ENCODE measurements around the gene GPR137.
A peak's percentile ranks its signal among the peaks of the same experiment; 100 is the strongest.
"Not testable (repeated sequence)": the region's sequence is repeated elsewhere in the genome, so short reads cannot be mapped to it uniquely, and the experiment has no call there.

GPR137 gene

GRCh38 chr11:64304316-64305072 is 18.8 kb downstream of the GPR137 start:
- DNase-seq, result peak; percentile 97

GRCh38 chr11:64305075-64305690 is 19.5 kb downstream of the GPR137 start, which contains the start of gene ESRRA:
ESRRA (plus strand) TSS chr11:64305524; CDS start chr11:64307180, 1,656 bp downstream.
- DNase-seq, result peak; percentile 99

- DNase-seq, result peak; percentile 78
Observed at GRCh38 chr11:64305691-64306562, 20.3 kb downstream of the GPR137 start.

- no peak for DNase-seq
Observed at GRCh38 chr11:64306563-64306875, 20.9 kb downstream of the GPR137 start.

GRCh38 chr11:64306876-64307622 is 21.4 kb downstream of the GPR137 start:
- DNase-seq, result no peak

GRCh38 chr11:64307795-64308194 is 22.1 kb downstream of the GPR137 start:
- not testable (repeated sequence) for DNase-seq

- no peak for DNase-seq
Observed at GRCh38 chr11:64312947-64313346, 27.3 kb downstream of the GPR137 start.

- DNase-seq, result no peak
Observed at GRCh38 chr11:64313491-64314145, 28.0 kb downstream of the GPR137 start.

- DNase-seq, result no peak
Observed at GRCh38 chr11:64314146-64314804, 28.6 kb downstream of the GPR137 start.

GRCh38 chr11:64314805-64315561 is 29.3 kb downstream of the GPR137 start:
- no peak for DNase-seq

- not testable (repeated sequence) for DNase-seq
Observed at GRCh38 chr11:64315667-64316526, 30.2 kb downstream of the GPR137 start.

GRCh38 chr11:64316672-64317324 is 31.1 kb downstream of the GPR137 start:
- no peak for DNase-seq

- DNase-seq, result peak; percentile 98
Observed at GRCh38 chr11:64317325-64317960, 31.8 kb downstream of the GPR137 start, which contains the start of gene TRMT112. TRMT112 (minus strand) TSS chr11:64317559; CDS start chr11:64317526, 33 bp downstream.

GRCh38 chr11:64317961-64318765 is 32.5 kb downstream of the GPR137 start, which contains the start of gene PRDX5:
PRDX5 (plus strand) TSS chr11:64318121; CDS start chr11:64318216, 95 bp downstream.
- DNase-seq, result peak; percentile 98

- peak; percentile 21 for DNase-seq
Observed at GRCh38 chr11:64318766-64319761, 33.4 kb downstream of the GPR137 start.

GRCh38 chr11:64320556-64320955 is 34.9 kb downstream of the GPR137 start:
- DNase-seq, result no peak
